ENCODE results near the gene PSMB7. TPM values are rescaled to one million over a fixed set of nuclear protein-coding genes. Genes with fewer than 3 reads are reported as not detected.

Gene PSMB7
- total and polyA plus RNA-seq, 2 of the 8 experiments (the other 6 are each of a cell fraction or from before 2014, with no cell fraction given): 222 to 357 TPM

GRCh38 chr9:124376329-124376728 is 38.9 kb downstream of the PSMB7 start (continued):
- no peak for TF ChIP-seq HDAC6 (IDR thresholded peaks at IDR 0.05; ENCODE audit: low read depth, low read length)
- no peak for TF ChIP-seq KDM1A (IDR thresholded peaks at IDR 0.05; ENCODE audit: borderline replicate concordance, low read length)

Measured in H1 (cell line).